HUDEP-2 (cell line): ENCODE results near the gene EPS8L3.
"Not testable (repeated sequence)": the region's sequence is repeated elsewhere in the genome, so short reads cannot be mapped to it uniquely, and the experiment has no call there.

Source experiments
- DNase-seq, 76 experiments: peaks; one replicate each; lab custom pipeline; 2025; ENCODE audit not compliant: unreplicated experiment in 76 of 76; lab: John Stamatoyannopoulos, UW

EPS8L3 gene

DNA sequence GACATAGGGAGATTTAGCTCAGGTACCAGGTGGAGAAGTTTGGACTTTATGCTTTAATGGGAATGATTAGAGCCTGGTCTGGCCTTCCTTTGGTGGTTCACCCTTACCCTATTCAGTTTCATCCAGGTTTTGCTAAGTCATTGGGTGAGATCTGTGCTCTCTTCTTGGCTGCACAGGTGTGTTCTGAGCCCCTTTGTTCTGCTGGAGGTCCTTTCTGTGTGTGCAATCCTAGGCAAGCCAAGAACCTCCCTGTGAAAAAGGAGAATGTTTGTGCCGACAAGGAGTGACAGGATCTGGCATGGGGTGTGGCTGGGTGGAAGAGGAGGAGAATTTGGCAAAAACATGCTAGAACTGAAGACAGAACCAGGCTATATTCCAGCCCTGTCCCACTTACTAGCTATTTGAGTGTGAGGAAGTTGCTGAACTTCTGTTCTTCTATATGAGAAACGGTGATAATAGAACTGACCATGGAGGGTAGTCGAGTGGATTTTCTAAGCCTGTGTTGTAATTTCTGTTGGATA lies 47.1 kb downstream of the EPS8L3 start:
- no peak for DNase-seq

DNA sequence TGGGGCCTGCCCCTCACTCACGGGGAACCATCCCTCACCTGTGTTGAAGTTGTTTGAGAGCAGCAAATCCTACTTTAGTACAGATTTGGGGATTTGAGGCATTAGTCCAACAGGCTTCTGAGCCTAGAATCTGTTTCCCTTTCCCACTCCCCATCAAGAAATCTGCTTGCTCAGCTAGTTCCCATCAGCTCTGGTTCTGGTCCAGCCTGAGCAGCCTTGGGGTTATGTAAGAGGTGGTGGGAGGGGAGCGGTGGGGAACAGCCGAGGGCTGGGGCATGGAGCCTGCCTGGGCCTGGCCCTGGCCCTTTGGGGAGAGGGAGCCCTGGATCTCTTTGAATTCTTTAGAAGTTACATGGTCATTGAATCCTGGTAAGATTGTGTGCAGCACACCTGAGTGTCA lies 47.6 kb downstream of the EPS8L3 start:
- no peak for DNase-seq

DNA sequence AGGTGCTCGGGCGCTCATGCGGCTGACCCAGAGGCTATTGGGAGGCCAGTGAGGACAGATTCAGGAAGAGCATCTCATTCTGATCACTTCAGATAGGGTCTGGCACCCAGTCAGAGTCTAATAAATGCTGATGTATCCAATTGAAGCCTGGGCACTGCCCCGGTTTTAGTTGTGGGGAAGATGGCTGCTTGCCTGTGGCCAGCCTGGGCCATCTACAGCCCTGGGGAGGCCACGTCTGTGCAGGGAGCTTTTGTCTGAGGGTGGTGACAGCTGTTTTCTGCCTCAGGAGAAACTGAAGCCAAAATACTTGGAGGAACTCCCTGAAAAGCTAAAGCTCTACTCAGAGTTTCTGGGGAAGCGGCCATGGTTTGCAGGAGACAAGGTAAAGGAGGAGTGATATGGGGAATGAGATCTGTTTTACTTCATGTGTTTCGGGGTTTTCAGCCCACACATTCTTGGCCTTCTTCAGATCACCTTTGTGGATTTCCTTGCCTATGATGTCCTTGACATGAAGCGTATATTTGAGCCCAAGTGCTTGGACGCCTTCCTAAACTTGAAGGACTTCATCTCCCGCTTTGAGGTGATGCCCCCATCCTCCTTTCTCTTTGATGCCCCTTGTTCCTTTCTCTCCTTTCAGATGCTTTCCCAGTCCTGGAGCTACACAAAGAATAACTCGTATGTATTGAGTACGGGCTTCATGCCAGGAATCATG lies 48.9 kb downstream of the EPS8L3 start:
- no peak for DNase-seq

DNA sequence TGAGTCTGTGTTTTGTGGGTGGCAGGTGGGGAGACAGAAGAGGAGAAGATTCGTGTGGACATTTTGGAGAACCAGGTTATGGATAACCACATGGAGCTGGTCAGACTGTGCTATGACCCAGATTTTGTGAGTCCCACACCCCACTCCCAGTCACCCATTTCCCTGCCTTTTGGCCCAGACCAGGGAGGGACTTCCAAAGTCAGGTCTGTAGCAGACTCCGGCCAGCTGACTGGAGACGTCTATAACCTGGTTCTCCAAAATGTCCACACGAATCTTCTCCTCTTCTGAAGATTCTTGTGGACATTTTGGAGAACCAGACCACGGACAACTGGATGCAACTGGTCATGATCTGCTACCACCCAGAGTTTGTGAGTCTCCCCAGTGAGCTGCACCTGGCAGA lies 50.1 kb downstream of the EPS8L3 start:
- DNase-seq, result no peak

DNA sequence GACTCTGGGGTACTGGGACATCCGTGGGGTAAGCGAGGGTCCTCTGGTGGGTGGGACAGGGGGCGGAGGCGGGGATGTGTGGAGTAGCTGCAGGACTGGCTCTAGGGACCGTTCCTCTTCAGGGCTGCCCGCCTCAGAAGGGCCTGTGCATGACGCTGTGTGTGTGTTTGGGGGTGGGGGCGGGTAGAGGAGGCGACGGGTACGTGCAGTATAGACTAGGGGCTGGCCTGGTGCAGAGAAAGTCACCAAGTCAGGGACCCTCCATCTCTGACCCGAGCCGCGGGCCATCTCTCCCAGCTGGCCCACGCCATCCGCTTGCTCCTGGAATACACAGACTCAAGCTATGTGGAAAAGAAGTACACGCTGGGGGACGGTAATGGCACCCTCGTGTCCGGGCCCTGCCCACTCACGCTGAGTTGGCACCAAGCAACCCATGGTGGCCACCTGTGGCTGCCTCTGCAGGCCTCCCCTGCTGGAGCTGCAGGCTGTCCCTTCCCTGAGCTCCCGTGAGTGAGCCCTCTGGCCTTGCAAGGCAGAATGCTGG lies 51.3 kb downstream of the EPS8L3 start:
- no peak for DNase-seq

DNA sequence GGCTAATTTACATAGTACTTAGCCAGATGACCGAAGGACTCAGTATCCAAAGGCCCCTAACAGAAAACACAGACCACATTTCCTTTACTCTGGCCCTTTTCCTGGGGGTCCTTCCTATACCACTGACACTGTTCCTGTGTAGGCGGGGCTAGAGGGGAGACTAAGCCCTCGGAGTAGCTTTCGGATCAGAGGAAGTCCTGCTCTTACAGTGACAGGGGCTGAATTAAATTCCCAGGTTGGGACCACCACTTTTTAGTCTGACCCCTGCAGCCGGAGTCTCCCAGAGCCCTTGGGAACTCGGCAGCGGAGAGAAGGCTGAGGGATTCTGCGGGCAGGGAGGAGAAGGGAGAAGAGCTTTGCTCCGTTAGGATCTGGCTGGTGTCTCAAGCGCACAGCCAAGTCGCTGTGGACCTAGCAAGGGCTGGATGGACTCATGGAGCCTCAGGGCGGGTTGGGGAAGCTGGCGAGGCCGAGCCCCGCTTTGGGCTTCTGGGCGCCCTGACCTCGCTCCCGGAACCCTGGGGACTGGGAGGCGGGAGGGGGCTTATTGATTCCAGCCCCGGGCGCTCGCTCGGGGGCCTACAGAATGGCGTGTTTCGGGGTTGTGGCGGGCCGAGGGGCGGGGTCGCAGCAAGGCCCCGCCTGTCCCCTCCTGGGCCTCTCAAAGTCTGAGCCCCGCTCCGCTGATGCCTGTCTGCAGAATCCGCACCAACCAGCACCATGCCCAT lies 52.0 kb downstream of the EPS8L3 start, which contains the start of gene GSTM5:
Gene GSTM5, plus strand, starts transcription at position 659 of the 728 bp plus-strand sequence. Its CDS starts 62 bp downstream, at position 721.
- not testable (repeated sequence) for DNase-seq

DNA sequence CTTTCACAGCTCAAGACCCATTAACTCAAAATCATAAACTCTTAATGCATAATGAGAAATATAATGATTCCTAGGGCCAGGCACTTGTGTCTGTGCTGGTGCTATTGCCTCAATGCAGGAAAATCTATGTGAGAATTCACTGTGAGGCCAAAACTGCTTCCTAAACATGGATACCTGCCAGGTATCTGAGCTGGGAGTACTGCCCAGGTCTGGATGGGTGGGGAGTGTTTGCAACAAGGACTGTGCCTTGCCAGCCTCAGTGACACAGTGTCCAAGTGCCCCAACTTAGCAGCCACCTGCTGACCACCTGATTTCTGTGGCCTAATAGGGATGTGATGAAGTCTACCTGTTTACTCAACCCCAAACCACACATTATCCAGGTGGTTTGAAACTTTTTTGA lies 53.9 kb downstream of the EPS8L3 start:
- not testable (repeated sequence) for DNase-seq

DNA sequence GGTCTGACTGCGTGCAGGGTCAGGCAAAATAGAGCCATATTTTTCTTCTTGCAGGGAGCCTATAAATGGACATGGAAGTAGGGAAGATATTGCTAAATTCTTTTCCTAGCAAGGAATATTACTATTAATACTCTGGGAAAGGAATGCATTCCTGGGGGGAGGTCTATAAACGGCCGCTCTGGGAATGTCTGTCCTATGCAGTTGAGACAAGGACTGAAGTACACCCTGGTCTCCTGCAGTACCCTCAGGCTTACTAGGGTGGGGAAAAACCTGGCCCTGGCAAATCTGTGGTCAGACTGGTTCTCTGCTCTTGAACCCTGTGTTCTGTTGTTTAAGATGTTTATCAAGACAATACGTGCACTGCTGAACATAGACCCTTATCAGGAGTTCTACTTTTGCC lies 54.8 kb downstream of the EPS8L3 start:
- DNase-seq, result not testable (repeated sequence)

DNA sequence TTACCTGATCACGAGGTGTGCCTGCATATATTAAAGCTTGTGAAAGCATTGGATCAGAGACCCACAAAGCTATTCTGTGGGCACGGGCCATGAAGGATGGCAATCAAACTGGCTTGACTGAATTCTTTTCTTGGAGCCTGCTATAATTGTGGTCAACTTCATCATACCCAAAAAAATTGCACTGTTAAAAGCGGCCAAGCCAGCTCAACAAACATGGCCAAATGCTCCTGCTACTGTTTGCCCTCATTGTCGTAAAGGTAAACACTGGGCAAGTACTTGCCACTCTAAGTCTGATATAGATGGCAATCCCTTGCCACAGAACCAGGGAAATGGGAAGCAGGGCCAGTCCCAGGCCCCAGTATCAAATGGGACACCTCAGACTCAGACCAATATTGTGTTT lies 58.3 kb downstream of the EPS8L3 start:
- no peak for DNase-seq

DNA sequence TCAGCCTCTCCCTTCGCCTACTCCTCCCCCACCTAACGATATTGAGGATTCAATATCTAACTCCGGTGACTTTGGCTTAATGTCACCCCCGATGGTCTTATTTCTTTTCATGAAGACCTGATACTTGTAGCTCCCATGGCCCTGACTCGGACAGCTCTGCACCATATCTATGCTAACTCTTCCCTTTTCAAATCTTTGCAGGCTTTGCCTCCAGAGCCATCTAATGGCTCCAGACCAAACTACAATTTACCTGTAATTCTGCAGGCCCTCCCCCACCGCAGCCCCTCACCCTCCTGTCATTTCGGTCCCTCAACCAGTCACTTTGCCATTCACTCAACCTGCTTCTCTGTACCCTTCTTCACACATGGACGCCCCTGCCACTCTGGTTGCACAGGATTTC lies 59.5 kb downstream of the EPS8L3 start:
- DNase-seq, result no peak

DNA sequence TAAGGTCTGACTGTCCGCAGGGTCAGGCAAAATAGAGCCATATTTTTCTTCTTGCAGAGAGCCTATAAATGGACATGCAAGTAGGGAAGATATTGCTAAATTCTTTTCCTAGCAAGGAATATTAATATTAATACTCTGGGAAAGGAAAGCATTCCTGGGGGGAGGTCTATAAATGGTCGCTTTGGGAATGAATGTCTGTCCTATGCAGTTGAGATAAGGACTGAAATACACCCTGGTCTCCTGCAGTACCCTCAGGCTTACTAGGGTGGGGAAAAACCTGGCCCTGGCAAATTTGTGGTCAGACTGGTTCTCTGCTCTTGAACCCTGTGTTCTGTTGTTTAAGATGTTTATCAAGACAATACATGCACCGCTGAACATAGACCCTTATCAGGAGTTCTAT lies 60.8 kb downstream of the EPS8L3 start:
- not testable (repeated sequence) for DNase-seq
